ENCODE measurements around the gene HOOK1.

- TF ChIP-seq ZFX (IDR thresholded peaks at IDR 0.05): peak; percentile 52; the same call in 1 of the 2 replicates
- no peak for TF ChIP-seq CTCF (conservative IDR thresholded peaks at IDR 0.05)
Measured at GRCh38 chr1:59814901-59815825, at the start of gene HOOK1.

Measured in C4-2B (cell line).